PC-3 (cell line): ENCODE data around the gene JAK3. TPM values are rescaled to one million over a fixed set of nuclear protein-coding genes. Genes with fewer than 3 reads are reported as not detected.

Source experiments
- ATAC-seq: fragments of 200-7000 bp; cut with Tn5 transposase; 2 replicates; pipeline ENCODE4 v1.9.1; 2020; ENCODE audit warnings: mild to moderate bottlenecking, moderate library complexity
- BruUV-seq: library from RNA; stranded (reverse); fragments of 400-500 nt; replicated peaks from 2 replicates; lab custom pipeline; 2021; lab: Mats Ljungman, UMichigan
- CTCF ChIA-PET: fragments of 300-600 bp; sonication (Branson Sonifier 250); formaldehyde crosslinking; loops from one replicate; lab custom pipeline; 2022; ENCODE audit warnings: antibody characterized with exemption; lab: Charles Lee
- POLR2A ChIA-PET: fragments of 300-600 bp; sonication (Branson Sonifier 250); formaldehyde crosslinking; loops from one replicate; lab custom pipeline; 2022; ENCODE audit warnings: antibody characterized with exemption; ENCODE audit not compliant: unreplicated experiment; lab: Charles Lee
- DNase-seq: peaks from one replicate; pipeline ENCODE4 v3.0.0-alpha.2; 2015
- H2AFZ ChIP-seq: fragments of 300-600 bp; sonication (generic); 2 replicates; pipeline ENCODE4 v1.6.0; 2016; ENCODE audit warnings: antibody characterized with exemption, low read length
- H3F3A ChIP-seq: fragments of 300-600 bp; sonication (generic); one replicate; pipeline ENCODE4 v1.6.0; 2017; ENCODE audit warnings: antibody characterized with exemption, low read length, control low read depth, mild to moderate bottlenecking; ENCODE audit not compliant: unreplicated experiment
- H3K27ac ChIP-seq: fragments of 300-600 bp; sonication (generic); 2 replicates; pipeline ENCODE4 v1.5.1; 2016; ENCODE audit warnings: mild to moderate bottlenecking, low read length
- H3K27me3 ChIP-seq: fragments of 300-600 bp; sonication (generic); 2 replicates; pipeline ENCODE4 v1.6.1; 2016; ENCODE audit warnings: low read length, mixed read lengths
- H3K36me3 ChIP-seq: fragments of 300-600 bp; sonication (generic); 2 replicates; pipeline ENCODE4 v1.6.1; 2016; ENCODE audit warnings: low read depth, mixed run types, low read length, mixed read lengths
- H3K4me1 ChIP-seq: fragments of 300-600 bp; sonication (generic); 2 replicates; pipeline ENCODE4 v1.5.1; 2016; ENCODE audit warnings: low read length; ENCODE audit not compliant: insufficient read depth
- H3K4me2 ChIP-seq: fragments of 300-600 bp; sonication (generic); 2 replicates; pipeline ENCODE4 v1.6.0; 2016; ENCODE audit warnings: low read length
- H3K4me3 ChIP-seq: fragments of 300-600 bp; sonication (generic); 2 replicates; pipeline ENCODE4 v1.5.1; 2016; ENCODE audit warnings: mild to moderate bottlenecking, low read length, mixed read lengths
- H3K79me2 ChIP-seq: fragments of 300-600 bp; sonication (generic); 2 replicates; pipeline ENCODE4 v1.6.1; 2017; ENCODE audit warnings: low read length, mixed read lengths
- H3K9ac ChIP-seq: fragments of 300-600 bp; sonication (generic); 2 replicates; pipeline ENCODE4 v1.6.0; 2016; ENCODE audit warnings: mild to moderate bottlenecking, low read length
- H3K9me2 ChIP-seq: fragments of 300-600 bp; sonication (generic); replicated peaks from 2 replicates; pipeline ENCODE4 v1.6.1; 2016; ENCODE audit warnings: mixed run types, low read length, mixed read lengths
- H3K9me3 ChIP-seq: fragments of 300-600 bp; sonication (generic); 2 replicates; pipeline ENCODE4 v1.6.1; 2016; ENCODE audit warnings: low read length, mixed read lengths
- H4K20me1 ChIP-seq: fragments of 300-600 bp; sonication (generic); 2 replicates; pipeline ENCODE4 v1.6.1; 2016; ENCODE audit warnings: low read length, mixed read lengths
- CTCF ChIP-seq: fragments of 300-600 bp; sonication (generic); conservative IDR thresholded peaks from 2 replicates; pipeline ENCODE4 v1.5.1; 2017; ENCODE audit warnings: antibody characterized with exemption, low read depth, mild to moderate bottlenecking, low read length
- EZH2 ChIP-seq: fragments of 300-600 bp; sonication (generic); IDR thresholded peaks from one replicate; pipeline ENCODE4 v1.6.1; 2017; ENCODE audit warnings: antibody characterized with exemption, mild to moderate bottlenecking, low read length; ENCODE audit not compliant: unreplicated experiment
- EZH2phosphoT487 ChIP-seq: fragments of 300-600 bp; sonication (generic); IDR thresholded peaks from 2 replicates; pipeline ENCODE4 v1.6.1; 2018; ENCODE audit warnings: mild to moderate bottlenecking, antibody characterized with exemption, low read length, borderline replicate concordance
- intact Hi-C: fragments of 100-400 bp; cut with micrococcal nuclease; formaldehyde crosslinking; loops from 2 replicates; pipeline ENCODE4 v1.9.0; 2023
- total RNA-seq: library from RNA; depleted of rRNA; stranded (reverse); fragments of >200 nt; gene quantifications from 2 replicates; pipeline ENCODE4 v1.2.3, GENCODE V29; 2014

The JAK3 gene
- total RNA-seq, 1 experiment from 2014 or later = 1.5 TPM

GRCh38 chr19:17848595-17849292 lies 962 bp upstream of the JAK3 start:
- no peaks in the 10 kb centered on the region for H3K79me2 ChIP-seq
- H3K27ac ChIP-seq = no peak overlapping the region
- H3K4me3 ChIP-seq = no peak overlapping the region
- CTCF ChIA-PET = interaction anchor here (0.6 kb wide), 1 partner anchor 19 kb away, joined by 3 read pairs; no protein-coding TSS in a partner anchor
- intact Hi-C loops = no loop called here
- TF ChIP-seq EZH2phosphoT487 = no peak
- no peak for TF ChIP-seq EZH2
- TF ChIP-seq CTCF = no peak
- ATAC-seq (no peak), DNase-seq (no peak)
- no peaks in the 10 kb centered on the region for H3K9me3 ChIP-seq
- no TSS peak for BruUV-seq
- H3K36me3 ChIP-seq = no peaks in the 10 kb centered on the region
- H3K4me1 ChIP-seq = peaks cover 8% of the 10 kb centered on the region; the same call in 1 of the 2 replicates
- no peaks in the 10 kb centered on the region for H3K27me3 ChIP-seq
- H3K4me2 ChIP-seq = no peak overlapping the region
- no peak overlapping the region for H3K9ac ChIP-seq
- no peaks in the 10 kb centered on the region for H4K20me1 ChIP-seq
- POLR2A ChIA-PET = no interaction called here
- H3F3A ChIP-seq = no peaks in the 10 kb centered on the region
- H2AFZ ChIP-seq = no peak overlapping the region
- H3K9me2 ChIP-seq = no peaks in the 10 kb centered on the region

GRCh38 chr19:17846146-17846545 lies 1.6 kb downstream of the JAK3 start:
- H3K27me3 ChIP-seq = no peaks in the 10 kb centered on the region
- DNase-seq = no peak
- CTCF ChIA-PET = interaction anchor here (1.0 kb wide), 1 partner anchor 14 kb away, joined by 4 read pairs; the partner anchor contains the start of gene RPL18A
- H3K9me3 ChIP-seq = no peaks in the 10 kb centered on the region
- BruUV-seq = no TSS peak
- TF ChIP-seq CTCF (no peak), EZH2phosphoT487 (no peak), EZH2 (no peak)
- intact Hi-C loops = no loop called here
- no peak for ATAC-seq
- H3K9ac ChIP-seq = no peak overlapping the region
- no peaks in the 10 kb centered on the region for H3K36me3 ChIP-seq
- no peaks in the 10 kb centered on the region for H3F3A ChIP-seq
- POLR2A ChIA-PET = no interaction called here
- H3K4me3 ChIP-seq = no peak overlapping the region
- H2AFZ ChIP-seq = no peak overlapping the region
- peaks cover 23% of the 10 kb centered on the region for H3K4me1 ChIP-seq
- no peak overlapping the region for H3K4me2 ChIP-seq
- no peaks in the 10 kb centered on the region for H3K9me2 ChIP-seq
- H4K20me1 ChIP-seq = no peaks in the 10 kb centered on the region
- H3K79me2 ChIP-seq = peaks cover 14% of the 10 kb centered on the region
- H3K27ac ChIP-seq = no peak overlapping the region
